ENCODE data around the gene CEP250.
"Not testable (repeated sequence)": the region's sequence is repeated elsewhere in the genome, so short reads cannot be mapped to it uniquely, and the experiment has no call there.

CEP250 gene

GRCh38 chr20:35502352-35502751, 47.0 kb downstream of the CEP250 start:
- DNase-seq: no peak

DNA sequence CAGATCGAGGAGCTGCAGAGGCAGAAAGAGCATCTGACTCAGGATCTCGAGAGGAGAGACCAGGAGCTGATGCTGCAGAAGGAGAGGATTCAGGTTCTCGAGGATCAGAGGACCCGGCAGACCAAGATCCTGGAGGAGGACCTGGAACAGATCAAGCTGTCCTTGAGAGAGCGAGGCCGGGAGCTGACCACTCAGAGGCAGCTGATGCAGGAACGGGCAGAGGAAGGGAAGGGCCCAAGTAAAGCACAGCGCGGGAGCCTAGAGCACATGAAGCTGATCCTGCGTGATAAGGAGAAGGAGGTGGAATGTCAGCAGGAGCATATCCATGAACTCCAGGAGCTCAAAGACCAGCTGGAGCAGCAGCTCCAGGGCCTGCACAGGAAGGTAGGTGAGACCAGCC, 47.9 kb downstream of the CEP250 start:
- DNase-seq: no peak

GRCh38 chr20:35503841-35504561, 48.6 kb downstream of the CEP250 start:
- DNase-seq: no peak

DNA sequence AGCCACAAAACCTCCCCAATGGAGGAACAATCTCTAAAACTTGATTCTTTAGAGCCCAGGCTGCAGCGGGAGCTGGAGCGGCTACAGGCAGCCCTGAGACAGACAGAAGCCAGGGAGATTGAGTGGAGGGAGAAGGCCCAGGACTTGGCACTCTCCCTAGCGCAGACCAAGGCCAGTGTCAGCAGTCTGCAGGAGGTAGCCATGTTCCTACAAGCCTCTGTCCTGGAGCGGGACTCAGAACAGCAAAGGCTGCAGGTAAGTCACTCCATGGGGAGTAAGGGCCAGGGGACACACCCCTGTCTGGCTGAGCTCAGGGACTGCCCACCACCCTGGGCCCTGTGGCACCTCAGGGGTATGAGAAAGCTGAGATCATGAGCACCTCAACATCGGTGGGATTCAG, 49.4 kb downstream of the CEP250 start:
- DNase-seq: no peak

DNA sequence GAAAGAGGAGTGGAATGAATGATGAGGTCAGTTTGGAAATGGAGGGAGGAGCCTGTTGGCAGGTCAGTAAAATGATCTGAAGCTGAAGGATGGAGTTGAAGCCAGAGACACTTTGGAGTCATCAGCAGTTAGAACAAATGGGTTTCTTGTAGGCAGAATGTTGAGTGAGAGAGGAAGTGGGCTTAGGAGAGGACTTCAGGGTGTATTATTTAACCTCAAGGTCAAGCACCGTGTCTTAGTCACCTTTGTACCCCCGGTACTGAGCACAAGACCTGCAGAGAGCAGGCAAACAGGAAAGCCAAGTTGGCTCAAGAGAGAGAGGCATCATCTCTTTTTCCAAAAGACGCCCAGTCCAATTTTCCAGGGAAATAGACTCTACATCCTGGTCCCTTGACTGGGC, 50.8 kb downstream of the CEP250 start:
- DNase-seq: no peak

DNA sequence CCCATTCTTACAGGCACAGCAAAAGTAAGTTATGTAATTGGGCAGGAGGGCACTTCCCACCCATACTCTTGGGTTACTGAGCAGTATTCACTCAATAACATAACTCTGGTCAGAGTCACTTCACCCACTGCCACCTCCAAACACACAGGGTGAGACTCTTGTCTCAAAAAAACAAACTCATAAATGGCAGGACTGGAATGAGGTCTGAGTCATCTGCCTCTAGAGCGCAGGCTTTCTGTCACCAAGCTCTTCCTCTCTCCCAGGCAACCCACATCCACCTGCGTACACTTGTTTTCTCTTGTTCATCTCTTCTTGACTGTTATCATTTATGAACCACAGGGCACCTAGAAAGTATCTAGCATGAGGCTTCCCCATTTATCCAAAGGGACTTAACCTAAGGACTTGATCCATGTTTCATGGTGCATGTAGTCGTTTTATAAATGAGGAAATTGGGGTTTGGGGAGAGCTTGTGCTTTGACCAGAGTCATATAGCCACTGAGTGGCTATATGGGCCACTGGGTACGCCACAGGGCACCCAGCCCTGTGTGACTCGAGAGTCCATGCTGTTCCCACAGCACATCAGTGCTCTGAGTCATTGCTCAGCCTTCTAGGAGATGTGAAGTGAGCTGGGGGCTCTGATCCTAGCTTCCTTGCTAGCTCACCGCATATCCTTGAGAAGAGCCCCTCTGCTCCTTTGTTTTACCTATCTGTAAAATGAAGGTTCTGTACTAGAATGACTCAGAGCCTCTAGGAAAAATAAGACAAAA, 51.7 kb downstream of the CEP250 start:
- DNase-seq: peak; percentile 11

DNA sequence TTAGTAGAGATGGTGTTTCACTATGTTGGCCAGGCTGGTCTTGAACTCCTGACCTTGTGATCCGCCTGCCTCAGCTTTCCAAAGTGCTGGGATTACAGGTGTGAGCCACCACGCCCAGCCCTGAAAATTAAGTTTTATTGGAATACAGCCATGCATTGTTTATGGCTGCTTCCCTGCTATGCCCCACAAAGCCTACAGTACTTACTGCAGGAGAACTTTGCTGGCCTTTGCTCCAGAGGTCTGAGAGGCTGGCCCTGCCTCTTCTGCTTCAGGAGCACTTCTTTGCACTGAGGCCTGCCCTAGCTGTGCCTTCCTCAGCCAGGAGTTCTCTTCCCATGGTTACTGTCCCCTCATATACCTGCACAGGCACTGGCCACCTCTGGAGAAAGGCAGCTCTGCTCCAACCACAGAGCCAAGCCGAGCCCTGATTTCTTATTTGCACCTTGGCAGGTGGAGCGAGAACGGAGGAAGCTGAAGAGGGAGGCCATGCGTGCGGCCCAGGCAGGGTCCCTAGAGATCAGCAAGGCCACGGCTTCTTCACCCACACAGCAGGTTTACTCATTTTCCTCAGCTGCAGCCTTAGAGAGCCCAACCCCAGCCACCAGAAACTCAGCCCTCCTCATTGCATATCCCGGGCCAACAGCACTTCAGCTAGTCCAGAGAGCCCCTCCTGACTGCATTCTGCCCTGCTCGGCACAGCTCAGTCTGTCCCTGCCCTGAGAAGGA, 53.3 kb downstream of the CEP250 start:
- DNase-seq: no peak

DNA sequence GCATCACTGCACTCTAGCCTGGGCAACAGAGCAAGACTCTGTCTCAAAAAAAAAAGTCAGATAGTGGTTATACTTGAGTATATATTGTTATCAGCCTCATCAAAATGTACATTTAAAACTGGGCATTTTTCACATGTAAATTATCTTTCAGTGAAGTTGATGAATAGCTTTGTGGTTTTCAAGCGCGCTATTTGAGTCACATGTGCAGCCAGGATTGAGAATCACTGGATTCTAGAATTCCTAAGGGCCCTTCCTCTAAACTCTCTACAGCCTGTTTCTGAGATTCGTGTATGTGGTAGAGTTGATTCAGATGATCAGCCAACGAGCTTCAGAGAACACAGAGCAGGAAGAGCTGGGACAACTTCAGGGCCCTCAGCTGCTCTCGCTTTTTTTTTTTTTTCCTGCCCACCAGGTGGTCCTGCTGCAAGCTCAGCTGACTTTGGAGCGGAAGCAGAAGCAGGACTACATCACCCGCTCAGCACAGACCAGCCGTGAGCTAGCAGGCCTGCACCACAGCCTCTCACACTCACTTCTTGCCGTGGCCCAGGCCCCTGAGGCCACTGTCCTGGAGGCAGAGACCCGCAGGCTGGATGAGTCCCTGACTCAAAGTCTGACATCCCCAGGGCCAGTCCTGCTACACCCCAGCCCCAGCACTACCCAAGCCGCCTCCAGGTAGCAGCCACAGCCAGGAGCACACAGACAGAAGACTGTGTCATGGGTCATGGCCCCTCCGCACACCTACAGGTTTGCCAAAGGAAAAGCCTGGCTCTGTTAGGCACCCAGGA, 55.7 kb downstream of the CEP250 start:
- no peak for DNase-seq

- DNase-seq: no peak
Measured at GRCh38 chr20:35511814-35512420, 56.5 kb downstream of the CEP250 start.

DNA sequence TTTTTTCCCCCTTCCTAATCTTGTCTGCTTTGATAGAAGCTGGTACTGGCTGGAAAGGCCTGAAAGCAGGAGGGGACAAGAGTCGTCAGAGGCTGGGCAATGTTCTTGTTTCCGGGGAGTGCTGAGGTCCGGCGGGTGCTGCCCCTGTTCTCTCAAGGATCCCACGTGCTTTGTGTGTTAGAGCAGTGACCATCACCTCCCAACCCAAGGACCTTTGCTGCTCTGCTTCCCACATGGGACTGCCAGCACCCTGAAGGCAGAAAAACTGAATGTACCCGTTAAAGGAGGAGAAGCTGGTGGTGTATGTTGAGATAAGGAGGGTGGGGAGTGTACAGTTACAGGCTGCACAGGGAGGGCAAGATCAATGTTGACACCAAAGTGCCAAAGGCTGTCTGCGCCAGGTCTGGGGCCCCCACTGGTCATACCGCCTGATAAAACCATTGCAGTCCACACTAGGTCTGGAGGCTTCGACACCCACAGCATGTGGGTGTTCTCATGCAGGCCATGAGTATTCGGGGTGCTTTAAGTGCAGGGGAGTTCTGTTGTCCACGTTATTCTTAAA, 59.1 kb downstream of the CEP250 start:
- DNase-seq: no peak

DNA sequence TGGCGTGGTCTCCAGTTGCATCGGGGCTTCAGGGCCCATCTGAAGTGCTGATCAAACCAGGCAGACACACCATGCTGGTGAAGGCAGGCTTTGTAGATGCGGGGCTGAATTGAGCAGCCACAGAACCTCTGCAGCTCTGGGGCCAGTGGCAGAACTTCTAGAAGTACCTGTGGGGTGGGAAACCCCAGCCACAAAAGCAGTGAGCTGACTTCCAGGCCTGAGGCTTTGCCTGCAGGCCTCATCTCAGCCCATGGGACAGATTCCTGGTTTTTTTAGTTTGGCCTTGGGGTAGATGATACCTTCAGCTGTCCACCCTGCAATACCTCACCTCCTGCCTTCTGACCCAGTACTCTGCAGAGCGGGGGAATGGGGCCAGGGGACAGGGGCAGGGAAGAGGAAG, 59.9 kb downstream of the CEP250 start:
- no peak for DNase-seq

GRCh38 chr20:35515949-35516645, 60.7 kb downstream of the CEP250 start:
- no peak for DNase-seq

- DNase-seq: no peak
Measured at GRCh38 chr20:35517125-35517524, 61.7 kb downstream of the CEP250 start.

GRCh38 chr20:35517767-35518166, 62.4 kb downstream of the CEP250 start:
- not testable (repeated sequence) for DNase-seq

DNA sequence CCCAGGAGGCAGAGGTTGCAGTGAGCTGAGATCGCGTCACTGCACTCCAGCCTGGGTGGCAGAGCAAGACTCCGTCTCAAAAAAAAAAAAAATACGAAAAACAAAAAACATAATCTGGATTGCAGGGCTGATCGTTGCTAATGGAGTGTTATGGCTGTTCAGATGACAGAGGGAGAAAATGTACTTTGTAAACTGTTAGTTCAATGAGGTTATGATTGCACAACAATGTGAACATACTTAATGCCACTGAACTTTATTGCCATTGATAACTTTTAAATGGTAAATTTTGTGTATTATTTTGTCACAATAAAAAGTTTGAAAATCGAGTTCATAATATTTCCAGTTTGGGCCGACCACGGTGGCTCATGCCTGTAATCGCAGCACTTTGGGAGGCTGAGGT, 63.6 kb downstream of the CEP250 start:
- no peak for DNase-seq

- peak; percentile 43 for DNase-seq
Measured at GRCh38 chr20:35523298-35523888, 68.0 kb downstream of the CEP250 start.

DNA sequence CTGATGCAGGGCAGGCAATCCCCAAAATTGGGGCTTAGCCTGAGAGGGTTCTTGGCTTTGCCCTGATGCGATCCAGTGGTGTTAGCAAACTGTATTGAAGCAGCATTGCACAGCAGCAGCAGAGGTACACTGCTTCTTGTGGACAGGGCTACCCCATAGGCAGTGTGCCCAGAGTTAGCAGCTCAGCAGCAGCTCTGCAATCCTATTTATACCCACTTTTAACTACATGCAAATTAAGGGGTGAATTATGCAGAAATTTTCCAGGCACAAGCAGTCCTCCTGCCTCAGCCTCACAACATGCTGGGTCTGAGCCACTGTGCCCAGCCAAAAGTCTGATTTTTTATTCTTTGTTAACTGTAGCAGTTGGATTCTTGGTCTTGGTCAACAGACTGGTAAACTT, 70.2 kb downstream of the CEP250 start:
- no peak for DNase-seq

GRCh38 chr20:35527122-35527769, 71.8 kb downstream of the CEP250 start:
- no peak for DNase-seq

DNA sequence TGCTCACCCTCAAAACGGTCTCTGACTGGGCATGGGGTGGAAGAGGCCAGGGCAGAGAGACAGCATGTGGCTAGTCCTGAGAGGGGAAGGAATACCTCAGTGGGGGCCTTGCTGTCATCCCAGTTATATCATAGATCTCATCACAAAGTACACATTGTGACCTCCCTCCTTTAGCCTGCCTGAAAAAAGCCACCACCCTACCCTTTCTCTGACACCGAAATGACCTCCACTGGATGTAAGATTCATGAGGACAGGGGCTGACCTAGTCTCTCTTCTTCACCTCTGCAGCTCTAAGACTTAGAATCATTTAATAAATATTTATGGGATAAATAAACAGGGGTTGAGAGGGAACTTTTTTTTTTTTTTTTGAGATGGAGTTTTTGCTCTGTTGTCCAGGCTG, 74.2 kb downstream of the CEP250 start, which contains the start of gene C20orf173:
C20orf173 (minus strand) TSS at position 101 of the 400 bp plus-strand sequence. CDS start 279 bp downstream, outside the sequence.
- DNase-seq: no peak

- peak; percentile 39 for DNase-seq
Measured at GRCh38 chr20:35539756-35540212, 84.4 kb downstream of the CEP250 start.

Measured in activated CD4-positive, alpha-beta T cell treated with anti-CD3 and anti-CD28 coated beads for 48 hours (primary cell).